Hematopoietic multipotent progenitor cell treated with erythropoietin and hydrocortisone succinate and interleukin-3 and kit ligand, for 4 days (in vitro differentiated cells): ENCODE data around the gene APLP1.
"Not testable (repeated sequence)": the region's sequence is repeated elsewhere in the genome, so short reads cannot be mapped to it uniquely, and the experiment has no call there.

Experiments
- DNase-seq: peaks from one replicate; pipeline ENCODE4 v3.0.0-alpha.2; 2015

APLP1 gene

DNA sequence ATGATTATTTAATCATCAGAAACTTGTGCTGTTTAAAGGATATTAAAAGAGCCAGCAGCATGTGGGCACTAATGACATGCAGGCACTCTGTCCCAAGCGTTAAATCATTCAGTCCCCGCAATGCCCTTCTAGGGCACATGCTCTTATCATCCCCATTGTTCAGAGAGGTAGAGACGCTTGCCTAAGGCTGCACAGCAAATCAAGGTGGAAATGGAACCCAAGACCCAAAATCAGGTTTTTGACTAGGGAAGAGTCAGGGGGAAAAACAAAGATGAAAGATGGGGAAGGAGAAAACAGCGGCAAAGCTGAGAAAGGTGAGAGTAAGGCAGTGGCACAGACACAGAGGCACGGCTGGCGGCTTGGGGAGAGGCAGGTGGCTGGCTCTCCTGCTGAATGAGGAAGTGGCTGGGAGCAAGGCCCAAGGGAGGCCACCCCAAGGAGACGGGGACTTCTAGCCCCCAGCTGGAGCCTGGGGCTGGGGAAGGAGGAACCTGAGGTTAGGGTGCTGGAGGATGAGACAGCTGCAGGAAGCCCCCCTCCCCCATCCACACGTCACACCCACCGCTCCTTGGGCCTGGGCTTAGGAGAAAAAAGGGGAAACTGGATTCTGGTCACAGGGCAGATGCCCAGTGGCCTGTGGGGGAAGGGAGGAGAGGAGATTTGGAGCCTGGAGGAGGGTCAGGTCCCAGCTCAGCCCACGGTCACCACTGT, 40.8 kb downstream of the APLP1 start:
- peak; percentile 97 for DNase-seq

GRCh38 chr19:35909684-35910035, 41.3 kb downstream of the APLP1 start:
- DNase-seq, result no peak

GRCh38 chr19:35910355-35910754, 42.0 kb downstream of the APLP1 start:
- not testable (repeated sequence) for DNase-seq

GRCh38 chr19:35911173-35911572, 42.8 kb downstream of the APLP1 start:
- peak; percentile 34 for DNase-seq

DNA sequence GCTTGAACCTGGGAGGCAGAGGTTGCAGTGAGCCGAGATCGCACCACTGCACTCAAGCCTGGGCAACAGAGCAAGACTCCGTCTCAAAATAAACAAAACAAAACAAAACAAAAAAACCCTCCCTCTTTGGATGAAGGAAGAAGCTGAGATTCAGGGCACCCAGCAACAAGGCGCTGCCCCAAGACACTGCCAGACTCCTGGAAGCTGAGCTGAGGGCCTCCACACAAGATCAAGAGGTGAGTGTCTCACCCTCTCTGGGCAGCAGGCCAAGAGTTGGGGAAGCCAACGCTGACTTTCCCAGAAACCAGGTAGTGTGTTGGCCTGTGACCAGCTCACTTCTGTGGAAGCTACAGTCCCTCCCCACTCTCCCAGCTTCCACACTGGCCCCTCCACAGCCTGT, 43.4 kb downstream of the APLP1 start:
- DNase-seq, result no peak

DNA sequence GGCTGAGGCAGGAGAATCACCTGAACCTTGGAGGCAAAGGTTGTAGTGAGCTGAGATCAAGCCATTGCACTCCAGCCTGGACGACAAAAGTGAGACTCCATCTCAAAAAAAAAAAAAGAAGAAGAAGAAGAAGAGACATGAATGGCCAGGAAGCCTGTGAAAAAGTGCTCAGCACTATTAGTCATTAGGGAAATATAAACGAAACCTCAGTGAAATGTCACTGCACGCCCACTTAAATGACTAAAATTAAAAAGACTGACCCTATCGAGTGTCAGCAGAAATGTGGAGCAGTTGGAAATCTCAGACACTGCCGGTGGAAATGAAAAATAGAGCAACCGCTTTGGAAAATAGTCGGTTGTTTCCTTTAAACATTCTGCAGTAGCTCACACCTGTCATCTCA, 45.2 kb downstream of the APLP1 start:
- DNase-seq, result no peak

DNA sequence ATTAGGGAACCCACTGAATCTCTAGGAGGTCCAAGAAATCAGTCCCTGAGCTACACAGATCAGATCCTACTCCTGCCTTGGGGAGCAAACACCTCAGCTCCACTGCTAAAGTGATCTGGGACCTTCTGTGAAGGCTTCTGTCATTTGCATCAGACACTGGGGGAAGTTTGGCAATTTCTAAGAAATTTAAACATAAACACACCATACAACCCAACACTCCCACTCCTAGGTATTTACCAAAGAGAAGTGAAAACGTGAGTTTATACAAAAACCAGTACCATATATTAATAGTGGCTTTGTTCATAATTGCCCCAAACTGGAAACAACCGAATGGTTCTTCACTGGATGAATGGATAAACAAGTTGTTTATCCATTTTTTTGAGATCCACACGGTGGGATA, 47.1 kb downstream of the APLP1 start:
- DNase-seq, result no peak

GRCh38 chr19:35919306-35919705, 50.9 kb downstream of the APLP1 start:
- DNase-seq, result no peak

GRCh38 chr19:35921012-35921411, 52.6 kb downstream of the APLP1 start:
- DNase-seq, result no peak

GRCh38 chr19:35925501-35925900, 57.1 kb downstream of the APLP1 start:
- no peak for DNase-seq

- DNase-seq, result no peak
These were observed 60.1 kb downstream of the APLP1 start for GRCh38 chr19:35928507-35928906.
